ENCODE results near the gene CNTRL. TPM values are rescaled to one million over a fixed set of nuclear protein-coding genes. Genes with fewer than 3 reads are reported as not detected.
A peak's percentile ranks its signal among the peaks of the same experiment; 100 is the strongest.
"Not testable (repeated sequence)": the region's sequence is repeated elsewhere in the genome, so short reads cannot be mapped to it uniquely, and the experiment has no call there.

The CNTRL gene, protein sequence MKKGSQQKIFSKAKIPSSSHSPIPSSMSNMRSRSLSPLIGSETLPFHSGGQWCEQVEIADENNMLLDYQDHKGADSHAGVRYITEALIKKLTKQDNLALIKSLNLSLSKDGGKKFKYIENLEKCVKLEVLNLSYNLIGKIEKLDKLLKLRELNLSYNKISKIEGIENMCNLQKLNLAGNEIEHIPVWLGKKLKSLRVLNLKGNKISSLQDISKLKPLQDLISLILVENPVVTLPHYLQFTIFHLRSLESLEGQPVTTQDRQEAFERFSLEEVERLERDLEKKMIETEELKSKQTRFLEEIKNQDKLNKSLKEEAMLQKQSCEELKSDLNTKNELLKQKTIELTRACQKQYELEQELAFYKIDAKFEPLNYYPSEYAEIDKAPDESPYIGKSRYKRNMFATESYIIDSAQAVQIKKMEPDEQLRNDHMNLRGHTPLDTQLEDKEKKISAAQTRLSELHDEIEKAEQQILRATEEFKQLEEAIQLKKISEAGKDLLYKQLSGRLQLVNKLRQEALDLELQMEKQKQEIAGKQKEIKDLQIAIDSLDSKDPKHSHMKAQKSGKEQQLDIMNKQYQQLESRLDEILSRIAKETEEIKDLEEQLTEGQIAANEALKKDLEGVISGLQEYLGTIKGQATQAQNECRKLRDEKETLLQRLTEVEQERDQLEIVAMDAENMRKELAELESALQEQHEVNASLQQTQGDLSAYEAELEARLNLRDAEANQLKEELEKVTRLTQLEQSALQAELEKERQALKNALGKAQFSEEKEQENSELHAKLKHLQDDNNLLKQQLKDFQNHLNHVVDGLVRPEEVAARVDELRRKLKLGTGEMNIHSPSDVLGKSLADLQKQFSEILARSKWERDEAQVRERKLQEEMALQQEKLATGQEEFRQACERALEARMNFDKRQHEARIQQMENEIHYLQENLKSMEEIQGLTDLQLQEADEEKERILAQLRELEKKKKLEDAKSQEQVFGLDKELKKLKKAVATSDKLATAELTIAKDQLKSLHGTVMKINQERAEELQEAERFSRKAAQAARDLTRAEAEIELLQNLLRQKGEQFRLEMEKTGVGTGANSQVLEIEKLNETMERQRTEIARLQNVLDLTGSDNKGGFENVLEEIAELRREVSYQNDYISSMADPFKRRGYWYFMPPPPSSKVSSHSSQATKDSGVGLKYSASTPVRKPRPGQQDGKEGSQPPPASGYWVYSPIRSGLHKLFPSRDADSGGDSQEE (N-terminal part only)
- total RNA-seq: 10 to 100 TPM in 3 of 4 donors, 1 to 10 TPM in 1; 9.9 to 23.0 (median 15.4) TPM

DNA sequence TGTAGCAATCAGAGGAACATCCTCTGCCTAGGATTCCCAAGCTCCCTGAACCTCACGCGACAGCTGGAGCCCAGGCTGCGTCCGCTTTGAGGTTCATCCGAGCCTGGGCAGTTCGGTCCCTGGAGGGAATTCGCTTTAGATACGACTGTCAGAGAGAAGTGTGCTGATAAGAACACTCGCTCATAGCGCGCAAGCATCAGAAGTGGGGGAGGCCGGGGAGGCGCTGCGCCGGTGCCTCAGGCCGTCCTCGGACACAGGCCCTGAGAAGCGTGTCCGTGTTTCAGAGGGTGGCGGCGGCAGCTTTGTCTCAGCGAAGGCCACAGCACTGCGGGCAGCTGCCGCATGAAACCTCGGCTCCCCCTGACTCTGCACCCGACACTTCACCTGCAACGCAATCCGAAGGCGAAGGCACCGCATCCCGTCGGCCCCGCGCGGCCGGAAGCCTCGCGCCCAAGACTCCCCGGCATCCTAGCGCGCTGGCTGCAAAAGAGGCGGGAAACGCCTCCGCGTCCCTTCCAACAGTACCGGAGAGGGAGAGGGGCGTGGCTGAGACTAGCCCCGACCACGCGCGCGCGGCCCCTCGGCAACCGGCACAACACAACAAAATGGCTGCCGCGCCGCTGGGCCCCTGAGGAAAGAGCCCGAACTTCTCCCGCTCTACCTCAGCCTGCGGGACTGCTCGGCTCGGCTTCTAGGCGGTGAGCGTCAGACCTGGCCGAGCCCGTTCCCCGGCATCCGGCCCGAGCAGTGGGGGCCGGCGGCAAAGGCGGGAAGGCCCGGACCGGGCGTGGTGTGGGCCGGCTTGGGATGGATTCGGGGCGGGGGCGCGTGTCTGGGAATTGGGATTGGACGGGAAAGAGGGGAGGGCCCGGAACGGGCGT, at the start of gene CNTRL:
Gene CNTRL (plus strand): TSS at position 586 of the 881 bp plus-strand sequence. CDS start 13,372 bp downstream, outside the sequence.
- DNase-seq: peak; percentile 87 to 89
- H3K36me3 ChIP-seq: no peaks in the 10 kb centered on the region
- no peaks in the 10 kb centered on the region for H3K9me3 ChIP-seq
- 1 to 3% methylated on average over 38 to 60 of the region's 85 CpGs for WGBS, 2 donors
- intact Hi-C loops (cut with DNase I): no loop called here
- H3K27ac ChIP-seq: peak within 1 kb of the TSS; percentile 75 to 83 (median 76)
- TF ChIP-seq, protein P1, sequence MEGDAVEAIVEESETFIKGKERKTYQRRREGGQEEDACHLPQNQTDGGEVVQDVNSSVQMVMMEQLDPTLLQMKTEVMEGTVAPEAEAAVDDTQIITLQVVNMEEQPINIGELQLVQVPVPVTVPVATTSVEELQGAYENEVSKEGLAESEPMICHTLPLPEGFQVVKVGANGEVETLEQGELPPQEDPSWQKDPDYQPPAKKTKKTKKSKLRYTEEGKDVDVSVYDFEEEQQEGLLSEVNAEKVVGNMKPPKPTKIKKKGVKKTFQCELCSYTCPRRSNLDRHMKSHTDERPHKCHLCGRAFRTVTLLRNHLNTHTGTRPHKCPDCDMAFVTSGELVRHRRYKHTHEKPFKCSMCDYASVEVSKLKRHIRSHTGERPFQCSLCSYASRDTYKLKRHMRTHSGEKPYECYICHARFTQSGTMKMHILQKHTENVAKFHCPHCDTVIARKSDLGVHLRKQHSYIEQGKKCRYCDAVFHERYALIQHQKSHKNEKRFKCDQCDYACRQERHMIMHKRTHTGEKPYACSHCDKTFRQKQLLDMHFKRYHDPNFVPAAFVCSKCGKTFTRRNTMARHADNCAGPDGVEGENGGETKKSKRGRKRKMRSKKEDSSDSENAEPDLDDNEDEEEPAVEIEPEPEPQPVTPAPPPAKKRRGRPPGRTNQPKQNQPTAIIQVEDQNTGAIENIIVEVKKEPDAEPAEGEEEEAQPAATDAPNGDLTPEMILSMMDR (IDR thresholded peaks at IDR 0.05): no peak
- peak in 1 of 2 donors; percentile 60 for TF ChIP-seq POLR2A (IDR thresholded peaks at IDR 0.05)
- peaks cover 0 to 9% of the 10 kb centered on the region in 2 donors for H3K4me1 ChIP-seq
- no peaks in the 10 kb centered on the region for H3K27me3 ChIP-seq
- peak within 1 kb of the TSS; percentile 46 to 92 (median 79) for H3K4me3 ChIP-seq (replicated peaks in 1 of 3)

DNA sequence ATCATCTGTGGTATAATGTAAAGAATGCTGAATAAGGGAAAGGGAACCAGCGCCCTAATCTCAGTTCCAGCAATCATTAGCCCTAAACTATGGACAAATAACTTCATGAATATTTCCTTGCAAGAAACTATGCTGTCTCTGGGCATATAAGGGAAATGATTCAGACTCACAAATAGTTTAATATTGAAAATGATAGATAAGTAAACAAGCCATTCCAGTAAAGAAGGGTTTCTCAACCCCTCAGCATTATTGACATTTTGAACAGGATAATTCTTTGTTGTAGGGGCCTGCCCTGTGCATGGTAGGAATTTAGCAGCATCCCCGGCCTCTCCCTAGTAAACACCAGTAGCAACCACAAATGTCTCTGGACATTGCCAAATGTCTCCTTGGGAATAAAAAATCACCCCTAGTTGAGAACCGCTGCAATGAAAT, 48.5 kb upstream of the CNTRL start:
- Histone ChIP-seq H3K36me3 (no peaks in the 10 kb centered on the region), H3K4me1 (no peaks in the 10 kb centered on the region), H3K27me3 (no peaks in the 10 kb centered on the region), H3K9me3 (no peaks in the 10 kb centered on the region), H3K27ac (no peak overlapping the region), H3K4me3 (replicated peaks in 1 of 3) (no peak overlapping the region)
- 85 to 87% methylated on average over 3 of the region's 3 CpGs for WGBS, 2 donors
- intact Hi-C loops (cut with DNase I): no loop called here
- no peak for DNase-seq
- TF ChIP-seq, protein P1 (IDR thresholded peaks at IDR 0.05): no peak
- no peak for TF ChIP-seq POLR2A (IDR thresholded peaks at IDR 0.05)

DNA sequence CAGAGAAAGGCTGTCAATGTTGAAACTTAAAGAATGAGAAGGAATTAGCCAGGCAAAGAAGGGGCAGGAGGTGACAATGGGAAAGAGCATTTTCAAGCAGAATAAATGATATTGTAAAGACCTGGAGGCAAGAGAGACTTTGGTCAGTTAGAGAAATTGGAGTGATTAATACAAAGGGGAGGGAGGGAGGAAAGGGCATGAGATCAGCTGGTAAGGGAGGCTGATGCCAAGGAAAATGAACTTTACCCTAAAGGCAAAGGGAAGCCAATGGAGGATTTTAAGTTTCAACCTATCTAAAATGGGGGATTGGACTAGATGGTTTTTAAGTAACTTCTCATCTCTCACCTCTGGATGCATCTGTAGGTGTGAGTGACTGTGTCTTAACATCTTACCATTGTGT, 48.0 kb upstream of the CNTRL start:
- no peaks in the 10 kb centered on the region for H3K27me3 ChIP-seq
- DNase-seq: no peak

DNA sequence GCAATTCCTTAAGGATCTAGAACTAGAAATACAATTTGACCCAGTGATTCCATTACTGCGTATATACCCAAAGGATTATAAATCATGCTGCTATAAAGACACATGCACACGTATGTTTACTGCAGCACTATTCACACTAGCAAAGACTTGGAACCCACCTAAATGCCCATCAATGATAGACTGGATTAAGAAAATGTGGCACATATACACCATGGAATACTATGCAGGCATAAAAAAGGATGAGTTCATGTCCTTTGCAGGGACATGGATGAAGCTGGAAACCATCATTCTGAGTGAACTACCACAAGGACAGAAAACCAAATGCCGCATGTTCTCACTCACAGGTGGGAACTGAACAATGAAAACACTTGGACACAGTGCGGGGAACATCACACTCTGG, 46.5 kb upstream of the CNTRL start:
- H3K4me3 ChIP-seq (replicated peaks in 1 of 3); DNase-seq; H3K27me3 ChIP-seq; intact Hi-C loops (cut with DNase I); H3K27ac ChIP-seq; H3K36me3 ChIP-seq; H3K9me3 ChIP-seq; H3K4me1 ChIP-seq: not testable (repeated sequence)
- 72 to 73% methylated on average over 4 of the region's 4 CpGs for WGBS, 2 donors

More for the DNA sequence above, 48.0 kb upstream of the CNTRL start:
- Histone ChIP-seq H3K4me3 (replicated peaks in 1 of 3) (no peak overlapping the region), H3K27ac (no peak overlapping the region), H3K9me3 (no peaks in the 10 kb centered on the region), H3K4me1 (no peaks in the 10 kb centered on the region), H3K36me3 (no peaks in the 10 kb centered on the region)
- TF ChIP-seq POLR2A (IDR thresholded peaks at IDR 0.05): no peak
- TF ChIP-seq, protein P1 (IDR thresholded peaks at IDR 0.05): no peak
- intact Hi-C loops (cut with DNase I): no loop called here

Data from thyroid gland (tissue), 4 donors.